HepG2 (cell line): ENCODE data around the gene UBXN6. TPM values are rescaled to one million over a fixed set of nuclear protein-coding genes. Genes with fewer than 3 reads are reported as not detected.

ENCODE experiments used
- ATAC-seq: fragments of 200-7000 bp; cut with Tn5 transposase; 3 replicates; pipeline ENCODE4 v1.9.1; 2020; ENCODE audit warnings: mild to moderate bottlenecking, moderate library complexity
- BruUV-seq: library from RNA; stranded (reverse); fragments of 400-500 nt; replicated peaks from 2 replicates; lab custom pipeline; 2021; lab: Mats Ljungman, UMichigan
- CTCF ChIA-PET: fragments of 300-600 bp; formaldehyde crosslinking; extraction: SDS; loops from one replicate; lab custom pipeline; 2021; ENCODE audit warnings: low total read pairs, inconsistent platforms, low intra/inter-chr PET ratio; lab: Yijun Ruan, JAX
- POLR2A ChIA-PET: fragments of 350-600 bp; sonication (Branson Sonifier 250); formaldehyde crosslinking; loops from one replicate; lab custom pipeline; 2020; ENCODE audit warnings: antibody characterized with exemption, inconsistent platforms; lab: Yijun Ruan, JAX
- DNase-seq: peaks from one replicate; pipeline ENCODE4 v3.0.0-alpha.2; 2015; ENCODE audit warnings: low spot score
- FAIRE-seq: peaks from 3 replicates; lab custom pipeline; 2011; peaks lifted over from hg19 to GRCh38; lab: Jason Lieb, UNC
- H2AFZ ChIP-seq: one replicate; pipeline ENCODE4 v1.6.1; 2011; ENCODE audit warnings: low read length, inconsistent platforms
- H3K27ac ChIP-seq: fragments of 300-600 bp; 3 replicates; pipeline ENCODE4 v1.8.0; 2011; ENCODE audit warnings: mixed run types, mild to moderate bottlenecking, mixed read lengths, low read length, inconsistent platforms; ENCODE audit not compliant: insufficient read depth; ENCODE audit errors: extremely low read length
- H3K27me3 ChIP-seq, 2 experiments: fragments of 200-600 bp in 1 of 2; 2 replicates in 1 of 2; 3 replicates in 1 of 2; pipeline versions ENCODE4 v1.6.0 to v1.8.0; 2011; ENCODE audit warnings: low read length in 2 of 2, mild to moderate bottlenecking in 2 of 2, moderate library complexity in 2 of 2, inconsistent platforms in 1 of 2; ENCODE audit not compliant: insufficient read depth in 2 of 2, control insufficient read depth in 1 of 2
- H3K36me3 ChIP-seq, 2 experiments: fragments of 200-600 bp in 1 of 2; replicated peaks in 1 of 2; 2 replicates in 1 of 2; 3 replicates in 1 of 2; pipeline versions ENCODE4 v1.5.1 to v1.8.0; 2011; ENCODE audit warnings: low read length in 2 of 2, inconsistent platforms in 1 of 2; ENCODE audit not compliant: insufficient read depth in 2 of 2, control insufficient read depth in 1 of 2
- H3K4me1 ChIP-seq: 2 replicates; pipeline ENCODE4 v1.5.1; 2012; ENCODE audit warnings: low read length, inconsistent platforms; ENCODE audit not compliant: insufficient read depth
- H3K4me2 ChIP-seq: 2 replicates; pipeline ENCODE4 v1.6.0; 2011; ENCODE audit warnings: low read depth, low read length, inconsistent platforms
- H3K4me3 ChIP-seq, 3 experiments: fragments of 200-600 bp in 1 of 3; sonication (generic), shearing (Covaris generic) in 1 of 3; replicated peaks in 1 of 3; 2 replicates each; pipeline ENCODE4 v1.5.1; 2011 to 2016; ENCODE audit warnings: low read length in 3 of 3, inconsistent platforms in 2 of 3, low read depth in 2 of 3, mild to moderate bottlenecking in 2 of 3, control low read depth in 1 of 3, mixed read lengths in 1 of 3; ENCODE audit not compliant: insufficient read depth in 1 of 3
- H3K79me2 ChIP-seq: one replicate; pipeline ENCODE4 v1.6.1; 2011; ENCODE audit warnings: low read length, inconsistent platforms; ENCODE audit not compliant: insufficient read depth
- H3K9ac ChIP-seq: 2 replicates; pipeline ENCODE4 v1.6.0; 2011; ENCODE audit warnings: mild to moderate bottlenecking, low read depth, low read length, inconsistent platforms; ENCODE audit not compliant: insufficient read depth
- H3K9me3 ChIP-seq: 2 replicates; pipeline ENCODE4 v1.5.1; 2012; ENCODE audit warnings: mild to moderate bottlenecking, low read length
- H4K20me1 ChIP-seq: 2 replicates; pipeline ENCODE4 v1.6.0; 2011; ENCODE audit warnings: inconsistent platforms, mild to moderate bottlenecking, low read length, moderate library complexity; ENCODE audit not compliant: insufficient read depth
- CTCF ChIP-seq: sonication (generic); formaldehyde crosslinking; IDR thresholded peaks from 2 replicates; pipeline ENCODE4 v1.5.0; 2020; ENCODE audit warnings: mild to moderate bottlenecking, missing genetic modification reagents, moderate library complexity
- HHEX ChIP-seq: IDR thresholded peaks from 2 replicates; pipeline ENCODE4 v1.6.1; 2016; ENCODE audit warnings: control low read depth
- KLF6 ChIP-seq: IDR thresholded peaks from 2 replicates; pipeline ENCODE4 v1.8.0; 2016; ENCODE audit warnings: missing biosample characterization, missing genetic modification reagents
- NAIF1 ChIP-seq: sonication (generic); formaldehyde crosslinking; IDR thresholded peaks from 2 replicates; pipeline ENCODE4 v1.5.0; 2020; ENCODE audit warnings: mild to moderate bottlenecking, missing genetic modification reagents, borderline replicate concordance
- NR2F2 ChIP-seq: IDR thresholded peaks from 2 replicates; pipeline ENCODE4 v1.6.1; 2012; ENCODE audit warnings: low read depth, inconsistent platforms, borderline replicate concordance
- NRL ChIP-seq: sonication (generic); formaldehyde crosslinking; IDR thresholded peaks from 2 replicates; pipeline ENCODE4 v1.5.0; 2020; ENCODE audit warnings: missing genetic modification reagents, mild to moderate bottlenecking, moderate library complexity, borderline replicate concordance
- PATZ1 ChIP-seq: sonication (generic); formaldehyde crosslinking; IDR thresholded peaks from 2 replicates; pipeline ENCODE4 v1.4.0; 2020; ENCODE audit warnings: missing genetic modification reagents
- RCOR2 ChIP-seq: IDR thresholded peaks from 2 replicates; pipeline ENCODE4 v1.6.1; 2016; ENCODE audit warnings: missing biosample characterization, missing genetic modification reagents
- SMAD9 ChIP-seq: sonication (generic); formaldehyde crosslinking; IDR thresholded peaks from 2 replicates; pipeline ENCODE4 v1.5.1; 2020; ENCODE audit warnings: mild to moderate bottlenecking, missing genetic modification reagents
- ZFY ChIP-seq: sonication (generic); formaldehyde crosslinking; IDR thresholded peaks from 2 replicates; pipeline ENCODE4 v1.4.0; 2020; ENCODE audit warnings: missing genetic modification reagents
- ZNF337 ChIP-seq: sonication (generic); formaldehyde crosslinking; IDR thresholded peaks from 2 replicates; pipeline ENCODE4 v1.5.1; 2020; ENCODE audit warnings: missing genetic modification reagents, low read depth, mild to moderate bottlenecking, borderline replicate concordance
- ZNF704 ChIP-seq: sonication (generic); formaldehyde crosslinking; IDR thresholded peaks from 2 replicates; pipeline ENCODE4 v1.8.1; 2023; ENCODE audit warnings: mild to moderate bottlenecking, inconsistent platforms, moderate library complexity, missing genetic modification reagents, borderline replicate concordance
- ZNF883 ChIP-seq: sonication (generic); formaldehyde crosslinking; IDR thresholded peaks from 2 replicates; pipeline ENCODE4 v1.5.1; 2020; ENCODE audit warnings: mild to moderate bottlenecking, missing genetic modification reagents; ENCODE audit errors: not compliant biosample characterization
- WGBS: methylation state at CpG from one replicate; pipeline ENCODE4 v1.1.6; 2017; ENCODE audit warnings: low lambda C conversion rate; 5-methylcytosine and 5-hydroxymethylcytosine counted together
- in situ Hi-C: cut with HindIII; loops from 2 replicates; pipeline ENCODE4 v1.10.0; 2017; ENCODE audit warnings: low pct_unique_long_range_greater_than_20kb; ENCODE audit not compliant: extremely low pct_ligation_motif_present
- intact Hi-C: fragments of 100-400 bp; cut with micrococcal nuclease; formaldehyde crosslinking; loops from one replicate; pipeline ENCODE4 v1.10.0; 2022; ENCODE audit not compliant: unreplicated experiment
- polyA plus RNA-seq, 8 experiments: library from polyadenylated mRNA; depleted of rRNA in 3 of 8; stranded (reverse) in 7 of 8; unstranded in 1 of 8; fragments of >200 nt; fragmentation: Illumina TruSeq in 4 of 8; extraction: Trizol in 4 of 8; gene quantifications; 2 replicates each; pipeline versions ENCODE4 v1.2.1 to v1.2.3, GENCODE V29; 2011 to 2016; ENCODE audit warnings: low read depth in 4 of 8, missing spikeins in 1 of 8, mixed read lengths in 1 of 8; ENCODE audit not compliant: insufficient read depth in 1 of 8
- total RNA-seq, 5 experiments: library from RNA; depleted of rRNA; stranded (reverse); fragments of >200 nt; fragmentation: Illumina TruSeq; extraction: Trizol; gene quantifications; 2 replicates each; pipeline ENCODE4 v1.2.3, GENCODE V29; 2016; ENCODE audit warnings: low read depth in 1 of 5
- TF ChIP-seq, protein P1 (sequence below): sonication (generic); formaldehyde crosslinking; IDR thresholded peaks from 2 replicates; pipeline ENCODE4 v1.4.0; 2020; ENCODE audit warnings: missing genetic modification reagents

Gene UBXN6
- total and polyA plus RNA-seq, 2 of the 13 experiments (the other 11 are each of a cell fraction or from before 2014, with no cell fraction given): 34.9 to 35.5 TPM

- TF ChIP-seq ZNF704 (CRISPR knock-in tag) (no peak), KLF6 (no peak), PATZ1 (CRISPR knock-in tag) (no peak), NAIF1 (CRISPR knock-in tag) (no peak), SMAD9 (no peak), ZFY (CRISPR knock-in tag) (peak; percentile 10; the same call in 1 of the 2 replicates), NRL (CRISPR knock-in tag) (no peak), HHEX (no peak)
- TF ChIP-seq, all 625 proteins: peak for 5
Measured at GRCh38 chr19:4456476-4456842, 1.1 kb downstream of the UBXN6 start (continued).

DNA sequence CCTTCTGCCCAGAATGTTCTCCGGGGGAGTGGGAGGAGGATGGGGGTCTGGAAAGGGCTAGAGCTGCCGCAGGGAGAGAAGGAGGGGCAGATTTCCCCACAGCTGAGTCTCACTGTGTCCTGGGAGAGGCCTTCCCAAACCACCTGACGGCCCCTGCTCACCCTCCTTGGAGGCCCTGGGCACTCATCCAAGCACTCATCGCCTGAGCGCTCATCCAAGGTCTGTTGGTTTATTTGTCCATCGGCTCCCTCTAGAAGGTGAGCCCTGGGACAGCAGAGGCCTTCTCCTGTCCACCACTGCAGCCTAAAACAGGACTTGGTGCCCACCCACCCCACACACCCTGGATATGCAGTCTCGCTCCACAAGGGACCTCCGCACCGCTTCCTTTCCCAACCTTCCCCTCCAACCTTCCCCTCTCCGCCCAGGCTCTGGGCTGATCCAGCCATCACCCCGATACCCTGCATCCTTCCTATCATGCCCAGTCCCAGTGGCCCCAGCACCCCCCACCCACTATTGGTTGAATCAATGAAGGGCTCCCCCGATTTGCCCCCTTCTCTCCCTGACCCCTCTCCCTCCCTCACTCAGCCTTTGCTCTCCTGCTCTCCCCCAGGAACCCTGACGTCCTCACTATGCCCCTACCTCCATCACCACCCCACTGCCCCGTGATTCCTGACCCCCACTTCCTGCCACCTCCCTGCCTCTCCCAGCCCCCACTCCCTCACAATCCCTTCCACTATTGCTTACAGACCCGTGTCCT lies 1.7 kb downstream of the UBXN6 start:
- in situ Hi-C loops: no loop called here
- Histone ChIP-seq H3K9me3 (no peaks in the 10 kb centered on the region), H4K20me1 (no peaks in the 10 kb centered on the region), H3K9ac (peak overlapping the region; percentile 82; the same call in 1 of the 2 replicates), H3K4me1 (peaks cover 16% of the 10 kb centered on the region), H3K36me3 (peaks cover 9 to 21% of the 10 kb centered on the region in 2 experiments), H3K27ac (no peak overlapping the region), H3K4me2 (peak overlapping the region; percentile 97), H3K79me2 (peaks cover 10% of the 10 kb centered on the region), H2AFZ (no peak overlapping the region), H3K4me3 (peak overlapping the region; percentile 63 to 92 (median 85)), H3K27me3 (no peaks in the 10 kb centered on the region; a peak in 1 of 5 replicates)
- peak; percentile 25 for DNase-seq
- intact Hi-C loops: loop anchor here (5.0 kb wide), 1 partner anchor 54 kb away; the partner anchor contains the start of genes CHAF1A and SH3GL1
- ATAC-seq: peak; percentile 12; the same call in 1 of the 3 replicates
- no peak for FAIRE-seq
- no TSS peak for BruUV-seq
- CTCF ChIA-PET: no interaction called here
- POLR2A ChIA-PET: interaction anchor here (0.7 to 5.5 kb wide), 4 partner anchors 16 to 65 kb away, joined by 3 to 37 read pairs (median 3); partner anchors contain the start of genes CHAF1A and HDGFL2
- 69% methylated on average over 10 of the region's 15 CpGs for WGBS
- TF ChIP-seq RCOR2 (CRISPR knock-in tag): no peak
- TF ChIP-seq NR2F2: no peak
- no peak for TF ChIP-seq ZNF337
- TF ChIP-seq CTCF: peak; percentile 20; the same call in 1 of the 2 replicates
- TF ChIP-seq ZNF883 (CRISPR knock-in tag): peak; percentile 25
- TF ChIP-seq, protein P1, sequence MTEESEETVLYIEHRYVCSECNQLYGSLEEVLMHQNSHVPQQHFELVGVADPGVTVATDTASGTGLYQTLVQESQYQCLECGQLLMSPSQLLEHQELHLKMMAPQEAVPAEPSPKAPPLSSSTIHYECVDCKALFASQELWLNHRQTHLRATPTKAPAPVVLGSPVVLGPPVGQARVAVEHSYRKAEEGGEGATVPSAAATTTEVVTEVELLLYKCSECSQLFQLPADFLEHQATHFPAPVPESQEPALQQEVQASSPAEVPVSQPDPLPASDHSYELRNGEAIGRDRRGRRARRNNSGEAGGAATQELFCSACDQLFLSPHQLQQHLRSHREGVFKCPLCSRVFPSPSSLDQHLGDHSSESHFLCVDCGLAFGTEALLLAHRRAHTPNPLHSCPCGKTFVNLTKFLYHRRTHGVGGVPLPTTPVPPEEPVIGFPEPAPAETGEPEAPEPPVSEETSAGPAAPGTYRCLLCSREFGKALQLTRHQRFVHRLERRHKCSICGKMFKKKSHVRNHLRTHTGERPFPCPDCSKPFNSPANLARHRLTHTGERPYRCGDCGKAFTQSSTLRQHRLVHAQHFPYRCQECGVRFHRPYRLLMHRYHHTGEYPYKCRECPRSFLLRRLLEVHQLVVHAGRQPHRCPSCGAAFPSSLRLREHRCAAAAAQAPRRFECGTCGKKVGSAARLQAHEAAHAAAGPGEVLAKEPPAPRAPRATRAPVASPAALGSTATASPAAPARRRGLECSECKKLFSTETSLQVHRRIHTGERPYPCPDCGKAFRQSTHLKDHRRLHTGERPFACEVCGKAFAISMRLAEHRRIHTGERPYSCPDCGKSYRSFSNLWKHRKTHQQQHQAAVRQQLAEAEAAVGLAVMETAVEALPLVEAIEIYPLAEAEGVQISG: peak; percentile 40; the same call in 1 of the 2 replicates
